GF-D8 (cell line): Measurements from ENCODE around the gene ILF2.
"Not testable (repeated sequence)": the region's sequence is repeated elsewhere in the genome, so short reads cannot be mapped to it uniquely, and the experiment has no call there.

ENCODE experiments used
- DNase-seq: peaks from one replicate; lab custom pipeline; 2025; lab: John Stamatoyannopoulos, UW

ILF2 gene

GRCh38 chr1:153649137-153649862, 21.5 kb downstream of the ILF2 start:
- DNase-seq, result no peak

GRCh38 chr1:153648000-153648643, 22.7 kb downstream of the ILF2 start:
- no peak for DNase-seq

- DNase-seq, result no peak
Observed at GRCh38 chr1:153647346-153647714, 23.5 kb downstream of the ILF2 start.

- no peak for DNase-seq
Observed at GRCh38 chr1:153646672-153647345, 24.0 kb downstream of the ILF2 start.

- no peak for DNase-seq
Observed at GRCh38 chr1:153643816-153644215, 27.0 kb downstream of the ILF2 start.

- DNase-seq, result no peak
Observed at GRCh38 chr1:153643100-153643499, 27.7 kb downstream of the ILF2 start.

- DNase-seq, result no peak
Observed at GRCh38 chr1:153642161-153642560, 28.6 kb downstream of the ILF2 start.

GRCh38 chr1:153640861-153641260, 29.9 kb downstream of the ILF2 start:
- DNase-seq, result no peak

- DNase-seq, result not testable (repeated sequence)
Observed at GRCh38 chr1:153640213-153640612, 30.6 kb downstream of the ILF2 start.

- no peak for DNase-seq
Observed at GRCh38 chr1:153639280-153639679, 31.5 kb downstream of the ILF2 start.

GRCh38 chr1:153638261-153638660, 32.5 kb downstream of the ILF2 start:
- DNase-seq, result no peak

- DNase-seq, result no peak
Observed at GRCh38 chr1:153636312-153636711, 34.5 kb downstream of the ILF2 start.

GRCh38 chr1:153635872-153636271, 34.9 kb downstream of the ILF2 start:
- DNase-seq, result no peak

- DNase-seq, result peak; percentile 89
Observed at GRCh38 chr1:153633754-153634665, 36.8 kb downstream of the ILF2 start, which contains the start of gene CHTOP. Gene CHTOP (plus strand): TSS chr1:153634066. CDS start chr1:153636589, 2,523 bp downstream.

GRCh38 chr1:153633161-153633753, 37.5 kb downstream of the ILF2 start:
- no peak for DNase-seq

GRCh38 chr1:153631047-153632022, 39.5 kb downstream of the ILF2 start:
- DNase-seq, result no peak

GRCh38 chr1:153630384-153630783, 40.4 kb downstream of the ILF2 start:
- no peak for DNase-seq

- no peak for DNase-seq
Observed at GRCh38 chr1:153629971-153630370, 40.8 kb downstream of the ILF2 start.

GRCh38 chr1:153629343-153629665, 41.5 kb downstream of the ILF2 start:
- DNase-seq, result no peak

GRCh38 chr1:153628638-153629342, 42.0 kb downstream of the ILF2 start:
- DNase-seq, result no peak
